GM12891 (cell line): ENCODE data around the gene SMG6.

Experiments used
- PAX5 ChIP-seq: IDR thresholded peaks from 2 replicates; pipeline ENCODE4 v1.6.1; 2011; ENCODE audit warnings: low read length, moderate library complexity, mild to moderate bottlenecking; ENCODE audit not compliant: insufficient read depth, severe bottlenecking
- POLR2A ChIP-seq: IDR thresholded peaks from 2 replicates; pipeline ENCODE4 v1.6.1; 2011; ENCODE audit warnings: low read depth, low read length, control low read depth
- POLR2AphosphoS5 ChIP-seq: IDR thresholded peaks from 2 replicates; pipeline ENCODE4 v1.6.1; 2011; ENCODE audit warnings: low read depth, low read length, control low read depth
- SPI1 ChIP-seq: IDR thresholded peaks from 2 replicates; pipeline ENCODE4 v1.6.1; 2011; ENCODE audit warnings: low read depth, low read length, control low read depth
- TAF1 ChIP-seq: IDR thresholded peaks from 2 replicates; pipeline ENCODE4 v1.6.1; 2011; ENCODE audit warnings: low read depth, low read length, control low read depth

GRCh38 chr17:2028234-2028614 is 275.4 kb downstream of the SMG6 start:
- TF ChIP-seq POLR2AphosphoS5: no peak
- no peak for TF ChIP-seq TAF1
- TF ChIP-seq POLR2A: no peak
- TF ChIP-seq SPI1: no peak
- TF ChIP-seq PAX5: no peak
